ENCODE results near the gene SVOP.

The SVOP gene

DNA sequence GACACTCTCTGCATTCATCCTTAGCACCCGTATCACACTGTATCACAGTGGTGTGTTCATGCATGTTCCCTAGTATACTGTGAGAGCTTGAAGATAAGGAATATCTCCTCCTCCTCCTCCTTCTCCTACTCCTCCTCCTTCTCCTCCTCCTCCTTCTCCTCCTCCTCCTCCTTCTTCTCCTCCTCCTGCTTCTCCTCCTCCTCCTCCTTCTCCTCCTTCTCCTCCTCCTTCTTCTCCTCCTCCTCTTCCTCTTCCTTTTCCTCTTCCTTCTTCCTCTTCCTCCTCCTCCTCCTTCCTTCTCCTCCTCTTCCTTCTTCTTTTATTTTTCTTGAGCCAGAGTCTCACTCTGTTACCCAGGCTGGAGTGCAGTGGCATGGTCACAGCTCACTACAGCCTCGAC is 113.9 kb downstream of the SVOP start:
- H3K4me2 ChIP-seq (ENCODE audit: low read depth, low read length, poor library complexity, severe bottlenecking), result no peak overlapping the region
- H4K20me1 ChIP-seq (ENCODE audit: insufficient read depth, low read length, poor library complexity, severe bottlenecking), result no peaks in the 10 kb centered on the region
- no peaks in the 10 kb centered on the region for H3K9me3 ChIP-seq (ENCODE audit: insufficient read depth, low read depth, low read length)
- H3K36me3 ChIP-seq (ENCODE audit: insufficient read depth, low read length), result no peaks in the 10 kb centered on the region
- H3K9ac ChIP-seq (ENCODE audit: low read depth, low read length, poor library complexity, severe bottlenecking), result no peak overlapping the region
- no peaks in the 10 kb centered on the region for H3K79me2 ChIP-seq (ENCODE audit: insufficient read depth, low read length)
- no peak for TF ChIP-seq EZH2phosphoT487 (IDR thresholded peaks at IDR 0.05; ENCODE audit: borderline replicate concordance)
- TF ChIP-seq, protein P1, sequence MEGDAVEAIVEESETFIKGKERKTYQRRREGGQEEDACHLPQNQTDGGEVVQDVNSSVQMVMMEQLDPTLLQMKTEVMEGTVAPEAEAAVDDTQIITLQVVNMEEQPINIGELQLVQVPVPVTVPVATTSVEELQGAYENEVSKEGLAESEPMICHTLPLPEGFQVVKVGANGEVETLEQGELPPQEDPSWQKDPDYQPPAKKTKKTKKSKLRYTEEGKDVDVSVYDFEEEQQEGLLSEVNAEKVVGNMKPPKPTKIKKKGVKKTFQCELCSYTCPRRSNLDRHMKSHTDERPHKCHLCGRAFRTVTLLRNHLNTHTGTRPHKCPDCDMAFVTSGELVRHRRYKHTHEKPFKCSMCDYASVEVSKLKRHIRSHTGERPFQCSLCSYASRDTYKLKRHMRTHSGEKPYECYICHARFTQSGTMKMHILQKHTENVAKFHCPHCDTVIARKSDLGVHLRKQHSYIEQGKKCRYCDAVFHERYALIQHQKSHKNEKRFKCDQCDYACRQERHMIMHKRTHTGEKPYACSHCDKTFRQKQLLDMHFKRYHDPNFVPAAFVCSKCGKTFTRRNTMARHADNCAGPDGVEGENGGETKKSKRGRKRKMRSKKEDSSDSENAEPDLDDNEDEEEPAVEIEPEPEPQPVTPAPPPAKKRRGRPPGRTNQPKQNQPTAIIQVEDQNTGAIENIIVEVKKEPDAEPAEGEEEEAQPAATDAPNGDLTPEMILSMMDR (conservative IDR thresholded peaks at IDR 0.05; ENCODE audit: low read length), result no peak
- no peaks in the 10 kb centered on the region for H3K27me3 ChIP-seq (ENCODE audit: insufficient read depth, low read length, poor library complexity, severe bottlenecking)
- H2AFZ ChIP-seq (ENCODE audit: low read length), result no peak overlapping the region
- H3F3A ChIP-seq (ENCODE audit: low read depth), result no peaks in the 10 kb centered on the region
- H3K4me3 ChIP-seq (ENCODE audit: low read length, poor library complexity, severe bottlenecking), result no peak overlapping the region
- no peaks in the 10 kb centered on the region for H3K4me1 ChIP-seq (ENCODE audit: insufficient read depth, low read length, poor library complexity, severe bottlenecking)
- no peaks in the 10 kb centered on the region for H3K9me2 ChIP-seq (replicated peaks; ENCODE audit: low read depth, low read length)

DNA sequence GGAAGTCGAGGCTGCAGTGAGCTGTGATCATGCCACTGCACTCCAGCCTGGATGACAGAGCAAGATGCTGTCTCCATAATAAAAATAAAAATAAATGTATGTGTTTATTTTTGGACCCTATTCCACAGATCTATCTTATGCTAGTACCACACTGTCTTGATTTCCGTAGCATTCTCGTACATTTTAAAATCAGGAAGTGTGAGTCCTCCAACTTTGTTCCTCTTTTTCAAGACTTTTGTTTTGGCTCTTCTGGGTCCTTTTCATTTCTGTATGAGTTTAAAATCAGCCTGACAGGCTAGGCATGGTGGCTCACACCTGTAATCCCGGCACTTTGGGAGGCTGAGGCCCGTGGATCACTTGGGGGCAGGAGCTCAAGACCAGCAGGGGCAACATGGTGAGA is 115.1 kb downstream of the SVOP start:
- Histone ChIP-seq H3F3A (ENCODE audit: low read depth) (no peaks in the 10 kb centered on the region), H3K9me2 (replicated peaks; ENCODE audit: low read depth, low read length) (no peaks in the 10 kb centered on the region), H3K4me2 (ENCODE audit: low read depth, low read length, poor library complexity, severe bottlenecking) (no peak overlapping the region), H3K9me3 (ENCODE audit: insufficient read depth, low read depth, low read length) (no peaks in the 10 kb centered on the region), H3K36me3 (ENCODE audit: insufficient read depth, low read length) (no peaks in the 10 kb centered on the region), H2AFZ (ENCODE audit: low read length) (no peak overlapping the region), H3K27me3 (ENCODE audit: insufficient read depth, low read length, poor library complexity, severe bottlenecking) (no peaks in the 10 kb centered on the region), H4K20me1 (ENCODE audit: insufficient read depth, low read length, poor library complexity, severe bottlenecking) (no peaks in the 10 kb centered on the region), H3K4me1 (ENCODE audit: insufficient read depth, low read length, poor library complexity, severe bottlenecking) (no peaks in the 10 kb centered on the region), H3K9ac (ENCODE audit: low read depth, low read length, poor library complexity, severe bottlenecking) (no peak overlapping the region), H3K79me2 (ENCODE audit: insufficient read depth, low read length) (no peaks in the 10 kb centered on the region), H3K4me3 (ENCODE audit: low read length, poor library complexity, severe bottlenecking) (no peak overlapping the region)
- TF ChIP-seq, protein P1 (conservative IDR thresholded peaks at IDR 0.05; ENCODE audit: low read length), result no peak
- no peak for TF ChIP-seq EZH2phosphoT487 (IDR thresholded peaks at IDR 0.05; ENCODE audit: borderline replicate concordance)

DNA sequence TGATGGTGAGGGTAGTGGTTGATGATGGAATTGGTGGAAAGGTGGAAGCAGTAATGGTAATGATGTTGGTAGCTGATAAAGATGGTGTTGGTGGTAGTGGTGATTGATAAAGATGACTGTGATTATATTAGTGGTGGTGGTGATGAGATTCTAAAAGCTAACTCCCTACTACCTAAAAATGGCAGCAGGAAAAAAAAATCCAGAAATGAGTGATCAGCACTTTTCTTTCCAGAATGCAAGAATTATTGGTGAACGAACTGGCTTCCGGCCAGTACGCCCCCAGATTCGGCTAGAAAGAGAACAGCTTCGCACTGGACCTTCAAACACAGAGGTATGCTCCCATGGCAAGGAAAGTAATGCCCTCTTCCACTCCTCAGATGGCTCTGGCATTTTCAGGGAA is 121.7 kb downstream of the SVOP start:
- Histone ChIP-seq H3K36me3 (ENCODE audit: insufficient read depth, low read length) (no peaks in the 10 kb centered on the region), H3K9ac (ENCODE audit: low read depth, low read length, poor library complexity, severe bottlenecking) (no peak overlapping the region), H3F3A (ENCODE audit: low read depth) (no peaks in the 10 kb centered on the region), H3K9me2 (replicated peaks; ENCODE audit: low read depth, low read length) (no peaks in the 10 kb centered on the region), H3K27me3 (ENCODE audit: insufficient read depth, low read length, poor library complexity, severe bottlenecking) (no peaks in the 10 kb centered on the region), H4K20me1 (ENCODE audit: insufficient read depth, low read length, poor library complexity, severe bottlenecking) (no peaks in the 10 kb centered on the region), H3K9me3 (ENCODE audit: insufficient read depth, low read depth, low read length) (no peaks in the 10 kb centered on the region), H3K79me2 (ENCODE audit: insufficient read depth, low read length) (no peaks in the 10 kb centered on the region), H3K4me1 (ENCODE audit: insufficient read depth, low read length, poor library complexity, severe bottlenecking) (no peaks in the 10 kb centered on the region), H3K4me3 (ENCODE audit: low read length, poor library complexity, severe bottlenecking) (no peak overlapping the region), H2AFZ (ENCODE audit: low read length) (no peak overlapping the region), H3K4me2 (ENCODE audit: low read depth, low read length, poor library complexity, severe bottlenecking) (no peak overlapping the region)
- TF ChIP-seq EZH2phosphoT487 (IDR thresholded peaks at IDR 0.05; ENCODE audit: borderline replicate concordance), result no peak
- TF ChIP-seq, protein P1 (conservative IDR thresholded peaks at IDR 0.05; ENCODE audit: low read length), result no peak
